Small intestine (tissue), 7 donors: ENCODE data around the gene ALG14. TPM values are rescaled to one million over a fixed set of nuclear protein-coding genes. Genes with fewer than 3 reads are reported as not detected.
A peak's percentile ranks its signal among the peaks of the same experiment; 100 is the strongest.

Experiments used
- DNase-seq, 2 donors: peaks; one replicate each; pipeline versions ENCODE4 v3.0.0 to v3.0.0-alpha.2; 2013
- FAIRE-seq: peaks from 2 replicates; lab custom pipeline; 2012; peaks lifted over from hg19 to GRCh38; lab: Jason Lieb, UNC
- H3K27ac ChIP-seq, 3 donors: one replicate each; pipeline ENCODE4 v1.5.1; 2013; ENCODE audit warnings: low read length in 2 of 3, mild to moderate bottlenecking in 2 of 3, control low read depth in 1 of 3, inconsistent platforms in 1 of 3, low read depth in 1 of 3, moderate library complexity in 1 of 3
- H3K27me3 ChIP-seq, 3 donors: one replicate each; pipeline ENCODE4 v1.6.1; 2013; ENCODE audit warnings: low read length in 3 of 3, inconsistent platforms in 1 of 3; ENCODE audit not compliant: control insufficient read depth in 3 of 3, insufficient read depth in 3 of 3
- H3K36me3 ChIP-seq, 3 donors: one replicate each; pipeline ENCODE4 v1.6.1; 2013; ENCODE audit warnings: low read length in 3 of 3, inconsistent platforms in 1 of 3, low read depth in 1 of 3, mild to moderate bottlenecking in 1 of 3, moderate library complexity in 1 of 3; ENCODE audit not compliant: control insufficient read depth in 3 of 3, insufficient read depth in 2 of 3
- H3K4me1 ChIP-seq, 3 donors: one replicate each; pipeline ENCODE4 v1.6.1; 2013; ENCODE audit warnings: low read length in 2 of 3, inconsistent platforms in 1 of 3, low read depth in 1 of 3, mild to moderate bottlenecking in 1 of 3, moderate library complexity in 1 of 3; ENCODE audit not compliant: control insufficient read depth in 3 of 3, insufficient read depth in 2 of 3
- H3K4me3 ChIP-seq, 3 donors: one replicate each; pipeline ENCODE4 v1.5.1; 2013; ENCODE audit warnings: low read length in 3 of 3, control low read depth in 1 of 3, inconsistent platforms in 1 of 3, low read depth in 1 of 3, mild to moderate bottlenecking in 1 of 3, moderate library complexity in 1 of 3
- H3K9me3 ChIP-seq, 2 donors: one replicate each; pipeline ENCODE4 v1.6.1; 2013; ENCODE audit warnings: low read depth in 1 of 2, low read length in 1 of 2; ENCODE audit not compliant: control insufficient read depth in 2 of 2, insufficient read depth in 1 of 2
- WGBS, 3 donors: extraction: QIAGEN DNeasy Blood & Tissue Kit; methylation state at CpG; one replicate each; pipeline ENCODE4 v1.1.7; 2013; 5-methylcytosine and 5-hydroxymethylcytosine counted together
- polyA plus RNA-seq, 4 donors: library from polyadenylated mRNA; stranded (reverse) in 3 of 4; unstranded in 1 of 4; fragments of 200-250 nt in 3 of 4; fragments of 120-200 nt in 1 of 4; gene quantifications; one replicate each; pipeline versions ENCODE4 v1.2.1 to v1.2.3, GENCODE V29; 2013
- donor health status: healthy with polysubstance abuse.
- donor health status: control.
- donor health status: control.
- donor health status: Bipolar disorder and iron deficiency.
- donor health status: healthy.

The ALG14 gene
- polyA plus RNA-seq, 4 donors, result 1.1 to 8.3 (median 2.2) TPM

DNA sequence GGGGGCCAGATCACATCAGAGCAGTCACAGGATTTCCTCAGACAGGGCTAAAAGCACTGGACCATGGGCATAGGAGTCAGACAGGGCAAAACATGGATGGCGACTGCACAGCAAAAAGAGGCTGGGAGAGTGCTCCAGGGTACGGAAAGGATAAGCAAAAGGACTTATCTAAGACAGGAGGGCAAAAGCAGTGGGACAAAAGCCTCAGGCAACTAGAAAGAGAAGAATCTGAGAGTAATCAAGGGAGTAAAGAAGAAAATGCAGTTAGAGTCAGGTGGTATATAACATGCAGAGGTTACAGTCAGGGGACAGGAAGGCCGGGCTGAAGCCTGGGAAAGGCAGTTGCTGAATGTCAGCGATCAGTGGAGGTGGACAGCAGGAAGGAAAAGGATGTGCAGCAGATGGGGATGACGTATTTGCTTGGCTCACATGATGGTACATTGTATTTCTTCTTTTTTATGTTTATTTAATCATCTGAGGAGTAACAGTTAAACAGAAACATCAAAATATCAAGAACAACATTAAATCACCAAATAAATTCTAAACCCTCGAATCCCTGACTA, 82.8 kb downstream of the ALG14 start:
- Histone ChIP-seq H3K27ac (no peak overlapping the region), H3K9me3 (no peaks in the 10 kb centered on the region), H3K27me3 (no peaks in the 10 kb centered on the region), H3K4me1 (no peaks in the 10 kb centered on the region), H3K36me3 (peaks cover 0 to 8% (median 0%) of the 10 kb centered on the region in 3 donors), H3K4me3 (no peak overlapping the region)
- DNase-seq, result no peak
- FAIRE-seq, result no peak
- 80 to 93% (median 89%) methylated on average over 6 of the region's 6 CpGs for WGBS, 3 donors

DNA sequence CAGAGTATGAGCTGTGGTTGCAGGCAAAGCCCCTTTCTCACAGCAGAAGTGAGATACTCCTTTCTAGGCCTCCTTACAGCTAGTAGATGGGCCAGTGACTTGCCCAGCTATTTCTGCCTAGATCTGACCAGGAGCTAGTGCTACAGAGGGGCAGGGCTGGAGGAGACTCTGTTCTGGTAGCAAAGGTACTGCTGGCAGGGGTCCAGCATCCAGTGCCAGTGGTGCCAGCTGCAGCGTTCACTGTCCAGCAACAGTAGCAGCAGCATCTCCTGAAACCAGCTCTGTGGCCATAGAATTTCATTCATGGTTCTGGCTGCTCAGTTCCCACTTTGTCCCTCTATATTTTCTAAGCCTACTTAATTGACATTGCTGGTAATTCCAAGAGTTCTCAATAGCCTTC, 83.4 kb downstream of the ALG14 start:
- Histone ChIP-seq H3K27me3 (no peaks in the 10 kb centered on the region), H3K36me3 (peaks cover 0 to 8% (median 0%) of the 10 kb centered on the region in 3 donors), H3K4me1 (no peaks in the 10 kb centered on the region), H3K4me3 (no peak overlapping the region), H3K9me3 (no peaks in the 10 kb centered on the region), H3K27ac (no peak overlapping the region)
- FAIRE-seq (no peak), DNase-seq (peak in 1 of 2 donors; percentile 66)
- WGBS, 3 donors, result 38 to 68% (median 39%) methylated on average over 1 of the region's 1 CpG

DNA sequence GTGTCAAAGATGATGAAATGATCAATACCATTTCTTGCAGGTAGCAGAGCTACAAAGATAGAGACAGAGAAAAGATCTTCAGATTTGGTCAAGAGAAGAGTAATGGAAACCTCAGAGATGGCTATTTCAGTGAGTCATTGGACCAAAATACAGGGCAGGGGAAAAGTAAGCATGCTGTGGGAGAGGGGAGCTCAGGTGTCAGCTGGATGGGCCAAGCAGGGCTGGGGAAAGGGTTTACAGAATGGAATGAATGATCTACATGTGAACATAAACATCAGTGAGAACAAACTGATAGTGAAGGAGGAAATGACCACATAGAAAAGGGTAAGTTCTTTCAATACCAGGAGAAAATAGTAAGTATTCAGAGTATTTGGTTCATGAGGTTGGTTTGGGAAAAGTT, 84.4 kb downstream of the ALG14 start:
- no peaks in the 10 kb centered on the region for H3K9me3 ChIP-seq
- no peak overlapping the region for H3K4me3 ChIP-seq
- H3K4me1 ChIP-seq, result no peaks in the 10 kb centered on the region
- DNase-seq (no peak), FAIRE-seq (no peak)
- H3K27me3 ChIP-seq, result no peaks in the 10 kb centered on the region
- H3K27ac ChIP-seq, result no peak overlapping the region
- peaks cover 0 to 8% (median 0%) of the 10 kb centered on the region in 3 donors for H3K36me3 ChIP-seq

DNA sequence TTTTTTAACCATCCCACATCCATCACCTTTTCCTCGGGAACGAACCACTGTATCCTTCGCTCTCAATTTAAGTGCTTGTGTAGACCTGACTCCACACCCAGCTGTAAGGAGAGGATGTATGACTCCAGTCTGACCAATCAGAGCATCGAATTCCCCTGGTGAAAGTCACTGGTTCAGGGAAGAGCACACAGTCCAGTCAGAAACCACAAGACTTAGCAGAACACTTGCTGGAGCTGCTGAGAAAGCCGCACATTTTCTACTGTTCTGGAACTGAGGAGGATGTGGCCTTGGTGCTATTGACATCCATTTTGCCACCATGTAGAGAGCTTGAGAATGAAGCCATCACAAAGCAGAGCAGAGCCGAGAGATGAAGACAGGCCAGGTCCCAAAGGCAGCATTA, 86.0 kb downstream of the ALG14 start:
- Histone ChIP-seq H3K27ac (no peak overlapping the region), H3K4me1 (no peaks in the 10 kb centered on the region), H3K9me3 (no peaks in the 10 kb centered on the region), H3K36me3 (peaks cover 0 to 8% (median 0%) of the 10 kb centered on the region in 3 donors), H3K4me3 (no peak overlapping the region), H3K27me3 (no peaks in the 10 kb centered on the region)
- no peak for FAIRE-seq
- no peak for DNase-seq
- WGBS, 3 donors, result 89 to 96% (median 90%) methylated on average over 6 of the region's 6 CpGs

DNA sequence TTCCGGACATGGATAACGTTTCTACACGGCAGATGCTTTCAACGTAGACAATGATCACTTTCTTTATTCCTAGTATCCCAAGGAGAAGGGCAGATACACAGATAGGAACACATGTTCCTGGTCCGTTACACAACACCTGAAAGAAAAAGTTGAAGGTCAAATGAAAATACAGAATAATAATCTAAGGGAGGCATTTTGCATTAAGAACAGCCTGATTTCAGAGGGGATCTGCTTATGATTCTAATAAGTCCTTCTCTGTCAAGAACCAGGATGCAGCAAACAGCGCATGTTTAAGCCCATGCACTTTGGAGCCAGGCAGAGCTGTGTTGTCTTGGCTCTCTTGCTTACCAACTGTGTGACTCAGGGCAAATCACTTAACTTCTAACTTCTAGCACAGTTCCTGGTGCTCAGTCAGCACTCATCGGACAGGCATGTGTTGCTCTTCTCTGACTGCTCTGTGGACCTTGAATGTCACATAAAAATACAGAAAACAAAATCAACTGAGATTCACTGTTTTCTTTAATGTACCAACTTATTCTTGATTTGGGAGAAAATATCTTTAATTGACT, 89.5 kb downstream of the ALG14 start:
- H3K27ac ChIP-seq, result peak overlapping the region in 2 of 3 donors; percentile 48
- 32 to 66% (median 52%) methylated on average over 7 of the region's 7 CpGs for WGBS, 3 donors
- peaks cover 0 to 8% (median 5%) of the 10 kb centered on the region in 3 donors for H3K4me1 ChIP-seq
- no peak for FAIRE-seq
- no peaks in the 10 kb centered on the region for H3K27me3 ChIP-seq
- DNase-seq, result peak in 1 of 2 donors; percentile 80
- no peak overlapping the region for H3K4me3 ChIP-seq
- peaks cover 0 to 8% (median 0%) of the 10 kb centered on the region in 3 donors for H3K36me3 ChIP-seq
- H3K9me3 ChIP-seq, result no peaks in the 10 kb centered on the region

GRCh38 chr1:94982398-94982797, 90.4 kb downstream of the ALG14 start:
- Histone ChIP-seq H3K27me3 (no peaks in the 10 kb centered on the region), H3K4me1 (peaks cover 0 to 8% (median 5%) of the 10 kb centered on the region in 3 donors), H3K36me3 (peaks cover 0 to 6% (median 0%) of the 10 kb centered on the region in 3 donors), H3K4me3 (no peak overlapping the region), H3K9me3 (no peaks in the 10 kb centered on the region), H3K27ac (no peak overlapping the region)
- 79 to 94% (median 81%) methylated on average over 2 of the region's 2 CpGs for WGBS, 3 donors
- FAIRE-seq (no peak), DNase-seq (no peak)

- FAIRE-seq (no peak), DNase-seq (no peak)
- Histone ChIP-seq H3K4me3 (no peak overlapping the region), H3K27ac (no peak overlapping the region), H3K4me1 (peaks cover 0 to 8% (median 5%) of the 10 kb centered on the region in 3 donors), H3K36me3 (peaks cover 0 to under 1% (median 0%) of the 10 kb centered on the region in 3 donors), H3K27me3 (no peaks in the 10 kb centered on the region), H3K9me3 (no peaks in the 10 kb centered on the region)
- 90 to 94% (median 94%) methylated on average over 1 of the region's 1 CpG for WGBS, 3 donors
These were observed 91.2 kb downstream of the ALG14 start for GRCh38 chr1:94981575-94981973.

DNA sequence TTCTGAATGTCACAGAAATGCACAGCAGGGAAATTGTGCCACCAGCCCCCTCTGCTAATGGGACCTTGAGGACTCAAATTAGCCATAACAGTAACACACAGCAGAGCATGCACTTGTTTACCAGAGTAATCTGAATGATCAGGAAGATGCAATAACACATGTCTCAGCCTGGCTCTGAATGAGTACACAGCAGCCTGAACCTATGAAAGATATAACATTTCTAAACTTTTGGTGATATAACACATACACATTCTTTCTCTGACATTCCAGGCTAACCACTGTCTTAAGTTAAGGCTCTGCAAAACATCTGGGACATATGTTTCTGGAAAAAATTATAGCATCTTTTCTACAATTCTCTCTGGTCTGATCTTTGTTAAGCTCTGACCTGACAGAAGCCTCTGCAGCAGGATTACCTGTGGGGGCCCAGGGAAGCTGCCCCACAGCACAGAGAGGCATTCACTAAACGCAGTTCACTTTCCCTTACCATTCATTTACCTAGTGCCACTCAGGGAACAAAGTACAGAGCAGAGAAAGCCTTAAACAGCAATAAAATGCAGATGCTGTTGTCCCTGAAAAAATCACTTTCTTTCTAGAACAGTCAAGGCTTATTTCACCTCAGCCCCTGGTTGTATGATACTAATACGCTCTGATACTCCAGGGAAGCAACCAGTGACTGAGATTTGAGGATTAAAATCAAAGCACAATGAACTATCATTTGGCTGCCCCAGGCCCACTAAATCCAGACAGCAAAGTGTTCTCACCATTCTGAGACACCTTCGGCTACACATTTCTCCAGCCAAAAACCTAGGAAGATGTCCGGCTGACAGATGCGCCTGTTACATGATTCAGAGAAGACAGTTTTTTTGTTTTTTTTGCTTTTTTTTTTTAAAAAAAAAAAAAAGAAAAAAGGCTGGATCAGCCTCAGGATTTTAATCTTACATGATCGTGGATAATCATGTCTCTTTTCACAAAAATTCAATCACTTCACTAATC, 91.9 kb downstream of the ALG14 start:
- 25 to 63% (median 38%) methylated on average over 6 of the region's 6 CpGs for WGBS, 3 donors
- Histone ChIP-seq H3K4me3 (no peak overlapping the region), H3K4me1 (peaks cover 0 to 8% (median 5%) of the 10 kb centered on the region in 3 donors), H3K9me3 (no peaks in the 10 kb centered on the region), H3K36me3 (no peaks in the 10 kb centered on the region), H3K27me3 (no peaks in the 10 kb centered on the region), H3K27ac (peak overlapping the region; percentile 32 to 48 (median 47))
- DNase-seq, result peak; percentile 65 to 76
- no peak for FAIRE-seq
